ENCODE data around the gene SIRPA.

GRCh38 chr20:1899241-1899525, 4.0 kb downstream of the SIRPA start:
- TF ChIP-seq ZNF274 (IDR thresholded peaks at IDR 0.05; ENCODE audit: low read depth, low read length) (no peak), SUZ12 (IDR thresholded peaks at IDR 0.05; ENCODE audit: extremely low read depth, insufficient read depth, insufficient read length) (no peak), YY1 (IDR thresholded peaks at IDR 0.05; ENCODE audit: insufficient read depth, insufficient read length) (no peak)

All from NT2/D1 (cell line).